Fibroblast of skin of left biceps (primary cell): Measurements from ENCODE around the gene E2F3.
"Not testable (repeated sequence)": the region's sequence is repeated elsewhere in the genome, so short reads cannot be mapped to it uniquely, and the experiment has no call there.

Experiments
- DNase-seq, 2 experiments: peaks; one replicate each; pipeline ENCODE4 v3.0.0-alpha.2; 2013; ENCODE audit warnings: low read depth in 2 of 2

E2F3 gene

GRCh38 chr6:20467437-20467836, 65.8 kb downstream of the E2F3 start:
- no peak for DNase-seq

- no peak for DNase-seq
Observed at GRCh38 chr6:20468209-20468608, 66.5 kb downstream of the E2F3 start.

DNA sequence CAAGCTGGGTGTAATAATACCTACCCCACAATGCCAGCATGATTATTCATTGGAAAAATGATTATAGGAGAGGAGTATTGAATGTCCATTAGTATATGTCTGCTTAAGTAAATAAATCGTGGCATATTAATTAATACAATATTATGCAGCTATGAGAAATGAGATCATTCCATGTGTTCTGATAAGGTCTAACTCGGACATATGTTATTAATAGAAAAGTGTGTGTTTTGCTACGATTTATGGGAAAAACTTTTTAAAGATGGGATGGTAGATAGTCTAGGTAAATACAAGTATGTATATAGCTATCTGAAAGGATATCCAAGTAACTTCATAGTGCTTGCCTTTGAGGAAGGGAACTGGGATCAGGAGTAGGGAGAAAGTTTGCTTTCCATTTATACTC, 71.1 kb downstream of the E2F3 start:
- no peak for DNase-seq

DNA sequence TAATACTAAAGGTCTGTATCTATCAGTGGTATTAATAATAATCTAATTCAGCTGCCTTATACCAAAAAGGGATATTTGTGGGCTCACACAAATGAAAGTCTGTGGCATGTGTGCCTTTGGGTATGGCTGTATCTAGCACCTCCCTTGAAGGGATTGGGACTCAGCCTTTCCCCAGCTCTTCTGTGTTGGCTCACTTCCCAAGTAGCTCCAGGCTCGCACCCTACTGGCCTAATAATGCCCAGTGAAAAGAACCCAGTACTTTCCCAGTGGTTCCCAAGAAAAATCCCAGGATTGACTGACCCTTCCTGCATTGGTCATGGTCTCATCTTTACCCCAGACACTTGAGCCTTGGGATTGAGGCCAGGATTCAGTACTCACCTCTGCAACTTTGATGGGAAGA, 71.8 kb downstream of the E2F3 start:
- DNase-seq, result no peak

GRCh38 chr6:20474874-20475542, 73.3 kb downstream of the E2F3 start:
- DNase-seq, result no peak

GRCh38 chr6:20476501-20477043, 74.9 kb downstream of the E2F3 start:
- DNase-seq, result no peak

DNA sequence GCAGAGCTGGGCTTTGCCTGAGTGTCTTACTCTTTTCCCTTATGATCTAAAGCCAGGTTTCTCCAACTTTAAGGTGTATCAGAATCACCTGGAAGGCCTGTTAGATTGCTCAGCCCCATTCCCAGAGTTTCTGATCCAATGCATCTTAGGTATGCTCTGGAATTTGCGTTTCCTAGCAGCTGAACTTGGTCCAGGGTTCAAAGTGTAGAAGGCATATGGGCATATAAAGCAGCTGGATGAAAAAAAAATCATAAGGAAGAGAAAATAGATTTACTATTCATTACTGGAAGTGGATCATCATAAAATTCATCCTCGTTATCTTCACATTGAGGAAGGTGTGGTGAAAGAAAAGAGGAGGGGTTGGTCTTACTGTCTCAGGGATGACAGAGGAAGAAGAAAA, 75.8 kb downstream of the E2F3 start:
- no peak for DNase-seq

DNA sequence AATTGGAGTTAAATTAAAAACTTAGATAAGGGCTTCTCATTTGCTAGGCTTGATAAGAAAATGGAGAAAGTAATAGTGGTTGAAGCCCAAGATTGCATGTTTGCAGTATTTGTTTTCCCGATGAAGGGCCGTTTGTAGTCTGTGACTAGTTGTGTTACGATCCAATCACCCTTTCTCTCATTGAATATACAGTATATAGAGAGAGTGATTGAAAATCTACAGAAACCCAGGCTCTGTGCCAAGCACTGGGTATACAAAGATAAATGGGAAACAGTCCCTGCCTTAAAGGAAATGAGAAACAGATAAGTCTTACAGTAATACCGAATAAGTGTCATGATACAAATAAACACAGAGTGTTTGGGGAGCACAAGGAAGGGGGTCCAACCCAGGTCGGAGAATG, 77.4 kb downstream of the E2F3 start:
- DNase-seq, result no peak

DNA sequence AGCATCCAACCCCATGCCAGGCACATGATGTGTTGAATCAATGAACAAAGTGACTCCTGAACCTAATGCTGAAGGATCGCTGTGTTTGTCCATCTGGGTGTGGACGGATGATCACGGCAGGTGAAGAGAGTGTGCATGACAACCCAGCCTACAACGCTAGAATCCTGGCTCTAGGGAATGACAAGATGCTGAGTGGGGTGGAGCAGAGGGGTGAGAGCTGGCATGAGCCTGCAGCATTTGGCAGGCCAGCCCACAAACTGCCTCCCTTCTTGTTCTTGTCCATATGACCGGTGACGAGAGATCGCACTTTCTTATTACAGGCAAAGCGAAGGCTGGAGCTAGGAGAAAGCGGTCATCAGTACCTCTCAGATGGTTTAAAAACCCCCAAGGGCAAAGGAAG, 77.8 kb downstream of the E2F3 start:
- no peak for DNase-seq

GRCh38 chr6:20481281-20481680, 79.6 kb downstream of the E2F3 start:
- DNase-seq, result no peak

GRCh38 chr6:20483887-20484497, 82.3 kb downstream of the E2F3 start:
- DNase-seq, result no peak

GRCh38 chr6:20486641-20487040, 85.0 kb downstream of the E2F3 start:
- DNase-seq, result no peak

- DNase-seq, result no peak
Observed at GRCh38 chr6:20487669-20488375, 86.1 kb downstream of the E2F3 start.

- DNase-seq, result no peak
Observed at GRCh38 chr6:20490591-20490990, 88.9 kb downstream of the E2F3 start.

- DNase-seq, result no peak
Observed at GRCh38 chr6:20492099-20492498, 90.4 kb downstream of the E2F3 start.

DNA sequence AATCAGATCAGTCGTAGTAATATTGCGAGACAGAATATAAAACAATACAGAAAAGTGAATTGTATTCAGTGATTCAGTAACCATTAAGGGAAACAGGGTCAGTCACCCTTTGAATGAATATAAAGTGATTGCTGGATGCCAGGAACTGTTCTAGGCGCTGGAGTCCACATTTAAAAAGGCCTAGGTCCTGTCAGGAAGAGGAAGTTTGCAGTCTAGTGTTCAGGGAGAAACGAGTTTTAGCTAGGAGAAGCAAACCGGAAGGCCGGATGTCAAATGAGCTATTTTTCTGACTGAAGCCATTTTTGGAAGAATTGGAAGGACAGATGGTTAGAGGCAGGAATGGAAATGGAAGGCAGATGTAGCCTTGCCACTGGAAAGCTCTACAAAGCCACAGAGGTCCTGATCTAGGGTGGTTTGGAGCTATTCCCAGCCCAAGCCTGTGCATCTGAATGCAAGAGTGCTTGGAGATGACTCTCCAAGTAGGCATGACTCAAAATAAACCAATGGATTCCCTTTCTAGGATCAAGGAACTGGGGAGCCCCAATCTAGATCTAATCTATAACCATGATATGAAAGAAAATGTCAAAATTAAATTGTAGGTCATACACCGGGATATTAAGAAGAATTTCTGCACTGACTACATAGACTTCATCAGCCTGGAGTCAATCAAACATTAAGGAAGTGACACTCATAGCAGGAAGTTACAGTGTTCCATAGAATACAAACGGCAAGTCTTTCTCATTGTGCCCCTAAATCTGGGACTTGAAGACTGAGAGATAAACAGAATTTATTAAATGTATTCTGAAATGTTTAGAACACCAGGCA, 95.7 kb downstream of the E2F3 start:
- peak; percentile 42 to 44 for DNase-seq

DNA sequence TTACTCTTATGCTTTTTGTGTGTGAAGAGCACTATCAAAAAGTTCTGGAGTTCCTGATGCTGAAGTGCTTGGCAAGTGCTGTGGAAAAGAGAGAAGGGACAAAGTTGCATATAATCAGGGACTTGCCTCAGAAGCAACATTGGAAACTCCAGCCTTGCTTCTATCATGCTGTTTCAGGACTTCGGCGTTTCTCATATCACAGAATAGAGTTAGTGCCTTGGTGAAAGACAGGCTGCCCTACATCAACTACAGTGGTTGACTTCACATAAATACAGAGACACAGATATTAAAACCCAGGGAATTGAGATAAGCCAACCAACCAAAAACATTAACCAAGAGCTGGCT, 96.3 kb downstream of the E2F3 start:
- DNase-seq, result no peak

DNA sequence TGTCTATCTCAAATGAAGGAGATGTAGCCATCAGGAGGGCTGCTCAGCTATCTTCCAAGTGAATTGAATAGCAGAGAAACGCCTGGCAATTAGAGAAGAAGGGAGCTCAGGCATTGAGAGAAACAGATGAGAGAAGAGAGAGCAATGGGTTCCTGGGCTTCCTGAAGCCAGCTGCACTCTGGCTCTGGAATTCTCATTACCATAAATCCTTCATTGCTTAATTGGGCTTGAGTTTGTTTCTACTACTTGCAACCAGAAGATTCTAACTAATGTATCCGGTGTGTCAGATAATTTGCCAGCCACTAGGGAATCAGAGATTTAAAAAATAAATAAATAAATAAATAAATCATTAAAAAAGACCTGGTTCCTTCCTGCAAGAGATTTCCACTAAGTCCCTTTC, 107.5 kb downstream of the E2F3 start:
- DNase-seq, result no peak

DNA sequence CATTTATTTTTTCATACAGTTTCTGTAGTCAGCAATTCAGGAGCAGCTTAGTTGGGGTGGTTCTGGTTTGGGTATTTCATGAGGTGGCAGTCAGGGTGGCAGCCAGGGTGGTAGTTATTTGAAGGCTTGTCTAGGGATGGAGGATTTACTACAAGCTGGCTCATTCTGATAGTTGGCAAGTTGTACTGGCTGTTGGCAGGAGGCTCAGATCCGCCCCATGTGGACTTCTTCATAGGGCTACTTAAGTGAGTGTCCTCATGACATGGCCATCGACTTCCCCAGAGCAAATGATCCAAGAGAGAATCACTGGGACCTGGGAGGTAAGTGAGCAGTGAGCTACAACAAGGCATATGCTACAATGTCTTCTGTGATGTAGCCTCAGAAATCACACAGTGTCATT, 110.2 kb downstream of the E2F3 start:
- DNase-seq, result no peak

- DNase-seq, result not testable (repeated sequence)
Observed at GRCh38 chr6:20525208-20525607, 123.5 kb downstream of the E2F3 start.

- DNase-seq, result not testable (repeated sequence)
Observed at GRCh38 chr6:20529086-20529448, 127.4 kb downstream of the E2F3 start.

GRCh38 chr6:20532881-20533280, 131.2 kb downstream of the E2F3 start:
- DNase-seq, result no peak
